PFSK-1 (cell line): Measurements from ENCODE around the gene SRP14.

ENCODE experiments used
- FOXP2 ChIP-seq: optimal IDR thresholded peaks from 2 replicates; pipeline ENCODE3; 2011; ENCODE audit warnings: borderline replicate concordance, control low read depth, inconsistent platforms; ENCODE audit not compliant: insufficient read depth; ENCODE audit errors: extremely low read length, extremely low read depth
- POLR2AphosphoS5 ChIP-seq: IDR thresholded peaks from 2 replicates; pipeline ENCODE4 v1.6.1; 2012; ENCODE audit warnings: low read depth, mild to moderate bottlenecking, control low read depth, low read length, moderate library complexity
- REST ChIP-seq, 2 experiments: IDR thresholded peaks; 2 replicates each; pipeline versions ENCODE4 v1.6.1 to v1.8.0; 2011 to 2012; ENCODE audit warnings: low read depth in 2 of 2, low read length in 2 of 2, control low read depth in 1 of 2, inconsistent platforms in 1 of 2, mild to moderate bottlenecking in 1 of 2, moderate library complexity in 1 of 2; ENCODE audit not compliant: insufficient read depth in 1 of 2
- SIN3A ChIP-seq: IDR thresholded peaks from 2 replicates; pipeline ENCODE4 v1.6.1; 2012; ENCODE audit warnings: mild to moderate bottlenecking, low read length, moderate library complexity, borderline replicate concordance; ENCODE audit not compliant: insufficient read depth
- TAF1 ChIP-seq: IDR thresholded peaks from 2 replicates; pipeline ENCODE4 v1.6.1; 2012; ENCODE audit warnings: low read length, control low read depth, borderline replicate concordance; ENCODE audit not compliant: insufficient read depth

The SRP14 gene

GRCh38 chr15:40031300-40031699 lies 7.7 kb downstream of the SRP14 start:
- no peak for TF ChIP-seq TAF1
- no peak for TF ChIP-seq FOXP2
- TF ChIP-seq REST (IDR thresholded peaks at IDR 0.05; ENCODE audit: insufficient read depth in 1 of 2, low read depth in 2 of 2, low read length in 2 of 2), result no peak
- TF ChIP-seq POLR2AphosphoS5, result no peak
- TF ChIP-seq SIN3A, result no peak

- no peak for TF ChIP-seq TAF1
- no peak for TF ChIP-seq SIN3A
- TF ChIP-seq POLR2AphosphoS5, result no peak
- TF ChIP-seq REST (IDR thresholded peaks at IDR 0.05; ENCODE audit: insufficient read depth in 1 of 2, low read depth in 2 of 2, low read length in 2 of 2), result no peak
- no peak for TF ChIP-seq FOXP2
Observed at GRCh38 chr15:40029979-40030893, 8.7 kb downstream of the SRP14 start.

- TF ChIP-seq REST (IDR thresholded peaks at IDR 0.05; ENCODE audit: insufficient read depth in 1 of 2, low read depth in 2 of 2, low read length in 2 of 2) (no peak), POLR2AphosphoS5 (no peak)
Observed at GRCh38 chr15:40028853-40029252, 10.1 kb downstream of the SRP14 start.

GRCh38 chr15:40028193-40028592 lies 10.8 kb downstream of the SRP14 start:
- TF ChIP-seq FOXP2, result no peak

- TF ChIP-seq SIN3A (no peak), FOXP2 (no peak), REST (IDR thresholded peaks at IDR 0.05; ENCODE audit: insufficient read depth in 1 of 2, low read depth in 2 of 2, low read length in 2 of 2) (no peak), POLR2AphosphoS5 (no peak), TAF1 (no peak)
Observed at GRCh38 chr15:40016224-40016865, 22.6 kb downstream of the SRP14 start.
